Measurements from ENCODE around the gene GPR27. TPM values are rescaled to one million over a fixed set of nuclear protein-coding genes. Genes with fewer than 3 reads are reported as not detected.

GPR27 gene
- total RNA-seq, 1 donor from 2014 or later = 4.5 TPM

GRCh38 chr3:71785532-71786216 lies 32.0 kb downstream of the GPR27 start:
- DNase-seq (ENCODE audit: low spot score) = no peak

DNA sequence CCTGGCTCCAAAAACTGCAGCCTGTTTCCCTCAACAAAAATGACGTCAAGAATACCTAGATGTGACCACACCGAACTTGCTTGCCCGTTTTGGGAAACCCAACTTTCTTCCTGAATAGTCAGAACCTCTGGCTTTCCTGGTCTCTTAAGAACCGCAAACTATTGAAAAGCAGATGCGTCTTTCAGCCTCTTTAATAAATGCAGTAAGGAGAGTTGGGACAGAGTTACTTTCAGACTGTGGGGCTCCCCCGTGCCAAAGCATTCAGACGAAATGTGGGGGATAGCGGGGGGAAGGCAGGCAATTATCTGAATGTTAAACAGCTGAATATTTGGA lies 32.5 kb downstream of the GPR27 start:
- DNase-seq (ENCODE audit: low spot score) = no peak

- no peak for DNase-seq (ENCODE audit: low spot score)
Measured at GRCh38 chr3:71786551-71786950, 32.9 kb downstream of the GPR27 start.

DNA sequence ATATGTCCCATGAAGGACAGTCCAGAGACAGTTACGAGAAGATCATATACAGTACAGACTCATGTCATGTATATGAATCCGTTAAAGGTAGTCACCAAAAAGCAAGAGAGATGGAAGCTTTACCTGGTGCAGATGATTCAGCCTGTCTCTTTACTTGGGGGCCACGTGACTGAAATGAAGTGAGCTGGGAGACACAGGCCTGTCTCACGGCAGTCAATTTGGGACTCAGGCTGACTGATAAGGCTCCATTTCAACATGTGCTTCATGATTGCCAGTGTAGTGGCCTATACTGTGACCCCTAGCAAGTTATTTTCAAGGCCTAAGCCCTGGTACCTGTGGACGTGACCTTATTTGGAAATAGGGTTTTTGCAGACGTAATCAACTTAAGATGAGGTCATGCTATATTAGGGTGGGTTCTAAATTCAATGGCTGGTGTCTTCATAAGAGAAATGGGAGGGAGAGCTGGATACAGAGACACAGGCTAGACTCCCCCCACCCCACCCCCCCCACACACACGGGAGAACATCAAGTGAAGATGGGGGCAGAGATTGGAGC lies 34.3 kb downstream of the GPR27 start:
- DNase-seq (ENCODE audit: low spot score) = no peak

DNA sequence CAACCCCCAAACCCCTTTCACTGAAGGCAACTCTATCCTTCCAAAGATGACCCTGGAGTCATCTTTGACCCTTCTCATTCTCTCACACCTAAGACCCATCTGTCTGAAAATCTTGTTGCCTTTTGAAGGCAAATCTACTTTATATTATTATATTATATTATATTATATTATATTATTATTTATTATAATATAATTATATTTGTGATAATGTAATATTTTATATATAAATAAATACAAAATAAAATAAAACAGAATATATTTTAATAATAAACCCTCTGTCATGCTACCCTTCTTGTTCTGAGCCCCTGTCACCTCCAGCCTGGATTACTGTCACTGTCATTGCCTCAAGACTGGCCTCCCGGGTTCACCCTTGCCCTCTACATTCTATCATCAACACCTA lies 36.3 kb downstream of the GPR27 start:
- DNase-seq (ENCODE audit: low spot score) = no peak

- DNase-seq (ENCODE audit: low spot score) = no peak
Measured at GRCh38 chr3:71791634-71792033, 38.0 kb downstream of the GPR27 start.

DNA sequence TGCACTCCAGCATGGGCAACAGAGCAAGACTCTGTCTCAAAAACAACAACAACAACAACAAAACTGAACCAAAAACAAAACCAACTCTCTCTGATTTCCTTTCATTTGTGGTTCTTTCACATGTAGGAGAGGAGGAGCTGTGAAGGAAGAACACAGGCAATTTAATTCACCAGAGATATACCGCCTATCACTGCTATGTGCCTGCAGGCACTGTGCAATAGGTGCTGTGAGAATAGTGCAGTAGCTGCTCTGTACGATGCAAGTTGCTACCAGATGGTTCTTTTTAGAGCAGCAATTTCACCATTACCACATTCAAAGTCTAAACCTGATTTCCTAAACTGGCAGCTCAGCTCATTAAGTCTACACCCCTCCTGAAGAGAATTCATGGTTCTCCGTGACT lies 42.6 kb downstream of the GPR27 start:
- DNase-seq (ENCODE audit: low spot score) = no peak

- DNase-seq (ENCODE audit: low spot score) = no peak
Measured at GRCh38 chr3:71797455-71797854, 43.8 kb downstream of the GPR27 start.

DNA sequence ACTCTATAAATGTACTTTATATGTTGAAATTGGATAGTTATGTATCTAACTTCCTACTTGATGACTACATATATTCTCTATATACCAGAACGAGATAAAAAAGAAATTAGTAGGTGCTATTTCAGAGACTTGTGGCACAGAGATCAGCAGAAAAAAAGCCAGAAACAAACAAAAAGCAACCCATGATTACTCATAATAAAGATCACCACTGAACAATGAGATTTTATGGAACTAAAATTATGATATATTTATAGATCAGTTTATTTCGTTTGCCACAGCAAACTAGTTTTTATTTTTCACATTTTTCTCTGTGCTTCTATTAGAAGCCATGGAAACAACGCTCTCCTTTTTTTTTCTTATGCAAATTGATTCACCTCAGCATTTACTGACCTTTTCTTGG lies 46.4 kb downstream of the GPR27 start:
- DNase-seq (ENCODE audit: low spot score) = no peak

DNA sequence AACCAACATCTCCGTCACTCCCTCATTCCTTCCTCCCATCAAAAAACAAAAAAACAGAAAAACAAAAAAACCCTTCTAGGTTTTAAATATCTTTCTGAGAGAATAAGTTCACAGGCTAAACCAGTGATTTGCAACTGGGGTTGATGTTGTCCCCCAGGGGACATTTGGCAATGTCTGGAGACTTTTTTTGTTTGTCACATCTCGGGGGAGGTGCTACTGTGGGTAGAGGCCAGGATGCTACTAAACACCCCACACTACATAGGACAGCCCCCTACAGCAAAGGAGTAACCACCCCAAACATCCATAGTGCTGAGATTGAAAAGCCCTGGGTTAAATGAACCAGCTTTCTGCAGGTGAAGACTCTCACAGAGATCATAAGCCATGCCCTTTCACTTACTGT lies 48.3 kb downstream of the GPR27 start:
- no peak for DNase-seq (ENCODE audit: low spot score)

DNA sequence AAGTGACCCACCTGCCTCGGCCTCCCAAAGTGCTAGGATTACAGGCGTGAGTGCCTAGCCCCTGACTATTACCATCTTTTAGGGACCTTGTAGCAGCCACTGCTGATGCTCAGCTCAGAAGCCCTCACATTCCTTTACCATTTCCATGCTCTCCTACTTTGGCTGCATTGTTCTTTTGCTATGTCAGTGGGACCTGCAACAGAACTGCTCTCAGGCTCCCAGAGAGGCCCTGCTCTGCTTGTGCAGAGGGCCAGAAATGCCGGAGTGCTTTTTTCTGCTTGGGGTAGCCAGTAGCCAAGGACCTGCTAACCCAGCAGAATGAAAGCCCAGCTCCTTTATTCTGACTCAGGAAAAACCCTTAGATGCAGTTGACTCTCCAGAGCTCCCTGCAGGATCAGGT lies 49.6 kb downstream of the GPR27 start:
- DNase-seq (ENCODE audit: low spot score) = no peak

DNA sequence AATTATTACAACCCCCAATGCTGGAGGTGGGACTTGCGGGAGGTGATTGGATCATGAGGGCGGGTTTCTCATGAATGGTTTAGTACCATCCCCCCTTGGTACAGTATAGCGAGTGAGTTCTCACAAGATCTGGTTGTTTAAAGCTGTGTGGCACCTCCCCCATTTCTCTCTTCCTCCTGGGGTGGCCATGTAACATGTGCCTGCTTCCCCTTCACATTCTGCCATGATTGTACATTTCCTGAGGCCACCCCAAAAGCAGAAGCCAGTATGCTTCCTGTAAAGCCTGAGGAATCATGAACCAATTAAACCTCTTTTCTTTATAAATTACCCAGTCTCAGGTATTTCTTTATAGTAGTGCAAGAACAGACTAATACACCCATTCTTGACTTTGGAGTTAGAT lies 51.5 kb downstream of the GPR27 start:
- DNase-seq (ENCODE audit: low spot score) = no peak

GRCh38 chr3:71805691-71806090 lies 52.0 kb downstream of the GPR27 start:
- no peak for DNase-seq (ENCODE audit: low spot score)

Other genes with a start within 250 kb of the GPR27 start
- gene FOXP1, start 170.1 kb upstream of the GPR27 start, total RNA-seq = 128 TPM
- gene EIF4E3, start 28.5 kb upstream of the GPR27 start, total RNA-seq = 22.6 TPM
- not detected for gene PROK2, start 31.3 kb downstream of the GPR27 start, total RNA-seq

Measured in mucosa of gallbladder (tissue), 1 donor.